Adrenal gland (tissue), 12 donors: ENCODE data around the gene TINCR. TPM values are rescaled to one million over a fixed set of nuclear protein-coding genes. Genes with fewer than 3 reads are reported as not detected.

Experiments used
- DNase-seq, 7 donors: peaks; one replicate each; pipeline ENCODE4 v3.0.0-alpha.2; 2019 to 2020
- H3K27ac ChIP-seq, 5 donors: fragments of 200-600 bp; sonication (generic) in 4 of 5; 1 replicate in 3 of 5; 2 replicates in 2 of 5; pipeline versions ENCODE4 v1.5.1 to v1.8.0; 2016 to 2020; ENCODE audit warnings: mild to moderate bottlenecking in 1 of 5
- H3K27me3 ChIP-seq: fragments of 200-600 bp; 2 replicates; pipeline ENCODE4 v1.8.0; 2021
- H3K36me3 ChIP-seq, 2 donors: fragments of 200-600 bp; replicated peaks in 1 of 2; 1 replicate in 1 of 2; 2 replicates in 1 of 2; pipeline versions ENCODE4 v1.5.1 to v1.8.0; 2018 to 2022
- H3K4me1 ChIP-seq, 2 donors: fragments of 200-600 bp; replicated peaks in 1 of 2; 1 replicate in 1 of 2; 2 replicates in 1 of 2; pipeline versions ENCODE4 v1.5.1 to v1.8.0; 2018 to 2021
- H3K4me3 ChIP-seq, 4 donors: fragments of 200-600 bp; sonication (generic) in 3 of 4; one replicate each; pipeline ENCODE4 v1.5.1; 2016 to 2018
- H3K9me3 ChIP-seq, 3 donors: fragments of 200-600 bp; sonication (generic) in 1 of 3; replicated peaks in 1 of 3; 1 replicate in 2 of 3; 2 replicates in 1 of 3; pipeline versions ENCODE4 v1.5.1 to v1.8.0; 2016 to 2021
- POLR2A ChIP-seq, 2 donors: fragments of 450-650 bp; IDR thresholded peaks; one replicate each; pipeline ENCODE4 v1.6.1; 2017; ENCODE audit warnings: antibody characterized with exemption in 2 of 2, mild to moderate bottlenecking in 2 of 2, moderate library complexity in 1 of 2
- WGBS, 4 donors: extraction: QIAGEN DNeasy Blood & Tissue Kit in 2 of 4; methylation state at CpG; one replicate each; pipeline versions ENCODE4 v1.1.5 to v1.1.7; 2013 to 2017; 5-methylcytosine and 5-hydroxymethylcytosine counted together
- intact Hi-C, 2 donors: fragments of 100-400 bp; cut with DNase I; formaldehyde crosslinking; loops; one replicate each; pipeline versions ENCODE4 v1.14.1 to v1.15.0; 2022 to 2023
- polyA plus RNA-seq, 3 donors: library from polyadenylated mRNA; stranded (reverse); fragments of 200-250 nt in 2 of 3; fragments of 350-450 nt in 1 of 3; fragmentation: Illumina TruSeq in 1 of 3; extraction: RNeasy Lipid Tissue Mini Kit (QIAGEN cat#74804) in 1 of 3; gene quantifications; one replicate each; pipeline ENCODE4 v1.2.3, GENCODE V29; 2013 to 2014
- total RNA-seq, 9 donors: library from RNA; depleted of rRNA in 4 of 9; stranded (reverse); fragments of >200 nt in 4 of 9; fragments of 120-200 nt in 1 of 9; fragmentation: NEBNext Ultra II Directional in 1 of 9; extraction: Animal tissue kit (Norgen Biotek cat#: 25700) in 1 of 9; gene quantifications; one replicate each; pipeline versions ENCODE4 v1.1.0 to v1.2.4, GENCODE V29; 2013 to 2023
- TF ChIP-seq, protein P1 (sequence below), 6 experiments: fragments of 450-650 bp in 4 of 6; fragments of 200-600 bp in 2 of 6; sonication (generic) in 1 of 6; IDR thresholded peaks; 1 replicate in 5 of 6; 2 replicates in 1 of 6; pipeline versions ENCODE4 v1.5.1 to v1.8.0; 2016 to 2021; ENCODE audit warnings: antibody characterized with exemption in 6 of 6, mild to moderate bottlenecking in 2 of 6, moderate library complexity in 1 of 6
- donor health status: healthy with polysubstance abuse.
- donor health status: Bipolar disorder and iron deficiency.
- donor health status: DM: yes; HTN: yes; CAD: no.
- donor health status: DM: no; HTN: no; CAD: no.
- donor health status: DM: no; HTN: no; CAD: no.
- donor health status: DM: yes; HTN: yes; CAD: no.

The TINCR gene
- total and polyA plus RNA-seq, 12 donors: 0.22 to 3.0 (median 0.77) TPM; not detected in 3

DNA sequence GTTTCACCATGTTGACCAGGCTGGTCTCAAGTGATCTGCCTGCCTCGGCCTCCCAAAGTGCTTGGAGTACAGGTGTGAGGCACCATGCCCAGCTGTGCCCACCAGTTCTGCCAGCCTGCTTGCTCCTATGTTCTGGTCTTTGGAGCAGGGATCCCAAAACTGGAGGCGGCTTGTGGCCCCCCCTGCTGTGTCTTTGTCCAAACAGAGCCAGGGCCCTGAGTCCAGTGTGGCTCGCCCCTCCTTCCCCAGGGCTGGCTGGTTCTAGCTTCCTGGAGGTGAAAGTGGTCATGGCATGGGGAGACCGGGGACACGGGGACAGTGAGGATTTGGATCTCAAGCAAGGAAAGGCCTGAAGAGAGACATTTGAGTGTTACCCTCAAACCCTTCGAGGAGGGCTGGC, 11.5 kb upstream of the TINCR start:
- peaks cover 0 to 7% of the 10 kb centered on the region in 2 donors for H3K4me1 ChIP-seq
- H3K4me3 ChIP-seq: no peak overlapping the region
- no peaks in the 10 kb centered on the region for H3K9me3 ChIP-seq
- no peaks in the 10 kb centered on the region for H3K27me3 ChIP-seq
- intact Hi-C loops: loop anchor here in 1 of 2 donors (5.0 to 10.0 kb wide), 2 partner anchors 204 to 532 kb away; no protein-coding TSS in a partner anchor
- no peak overlapping the region for H3K27ac ChIP-seq
- 82 to 98% (median 89%) methylated on average over 5 to 6 of the region's 6 CpGs for WGBS, 4 donors
- no peak for DNase-seq
- TF ChIP-seq, protein P1, sequence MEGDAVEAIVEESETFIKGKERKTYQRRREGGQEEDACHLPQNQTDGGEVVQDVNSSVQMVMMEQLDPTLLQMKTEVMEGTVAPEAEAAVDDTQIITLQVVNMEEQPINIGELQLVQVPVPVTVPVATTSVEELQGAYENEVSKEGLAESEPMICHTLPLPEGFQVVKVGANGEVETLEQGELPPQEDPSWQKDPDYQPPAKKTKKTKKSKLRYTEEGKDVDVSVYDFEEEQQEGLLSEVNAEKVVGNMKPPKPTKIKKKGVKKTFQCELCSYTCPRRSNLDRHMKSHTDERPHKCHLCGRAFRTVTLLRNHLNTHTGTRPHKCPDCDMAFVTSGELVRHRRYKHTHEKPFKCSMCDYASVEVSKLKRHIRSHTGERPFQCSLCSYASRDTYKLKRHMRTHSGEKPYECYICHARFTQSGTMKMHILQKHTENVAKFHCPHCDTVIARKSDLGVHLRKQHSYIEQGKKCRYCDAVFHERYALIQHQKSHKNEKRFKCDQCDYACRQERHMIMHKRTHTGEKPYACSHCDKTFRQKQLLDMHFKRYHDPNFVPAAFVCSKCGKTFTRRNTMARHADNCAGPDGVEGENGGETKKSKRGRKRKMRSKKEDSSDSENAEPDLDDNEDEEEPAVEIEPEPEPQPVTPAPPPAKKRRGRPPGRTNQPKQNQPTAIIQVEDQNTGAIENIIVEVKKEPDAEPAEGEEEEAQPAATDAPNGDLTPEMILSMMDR (IDR thresholded peaks at IDR 0.05): no peak
- TF ChIP-seq POLR2A (IDR thresholded peaks at IDR 0.05): no peak
- peaks cover 0 to 4% of the 10 kb centered on the region in 2 donors for H3K36me3 ChIP-seq

DNA sequence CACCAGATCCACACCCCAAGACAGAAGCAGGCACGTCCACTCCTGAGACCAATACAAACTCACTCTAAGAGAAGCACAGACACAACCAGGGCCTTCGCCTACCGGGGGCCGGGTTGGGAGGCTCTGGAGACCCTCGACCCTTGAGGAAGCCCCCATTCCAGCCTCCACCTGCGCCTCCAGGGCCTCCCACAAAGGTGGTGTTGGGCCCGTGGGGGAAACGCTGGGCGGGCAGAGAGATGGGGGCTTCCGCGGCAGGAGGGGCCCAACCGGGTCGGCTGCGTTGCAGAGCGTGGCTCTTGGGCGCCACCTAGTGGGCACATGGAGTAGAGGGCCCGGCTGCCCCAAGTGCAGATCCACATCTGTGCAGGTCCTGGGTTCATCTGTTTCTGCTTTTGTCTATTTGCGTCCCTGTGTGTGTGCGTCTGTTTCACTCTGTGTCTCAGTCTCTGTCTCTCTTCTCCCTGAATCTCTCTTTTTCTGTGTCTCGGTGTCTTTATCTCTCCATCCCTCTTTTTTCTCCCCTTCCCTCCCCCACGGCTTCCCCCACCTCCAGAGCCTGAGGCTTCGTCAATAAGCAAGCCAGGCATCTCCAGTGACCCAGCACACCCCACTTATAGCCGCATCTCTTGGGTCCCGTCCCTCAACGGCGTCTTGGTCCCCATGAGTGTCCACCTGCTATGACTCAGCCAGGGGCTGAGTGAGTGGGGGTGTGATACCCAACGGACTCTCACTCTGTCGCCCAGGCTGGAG, 10.5 kb upstream of the TINCR start:
- peaks cover 0 to 4% of the 10 kb centered on the region in 2 donors for H3K36me3 ChIP-seq
- no peaks in the 10 kb centered on the region for H3K9me3 ChIP-seq
- no peaks in the 10 kb centered on the region for H3K27me3 ChIP-seq
- no peak overlapping the region for H3K4me3 ChIP-seq
- DNase-seq: peak in 6 of 7 donors; percentile 54 to 78 (median 65)
- WGBS, 4 donors: 19 to 26% (median 22%) methylated on average over 12 to 28 of the region's 28 CpGs
- TF ChIP-seq, protein P1 (IDR thresholded peaks at IDR 0.05): peak; percentile 76 to 100 (median 92)
- TF ChIP-seq POLR2A (IDR thresholded peaks at IDR 0.05): no peak
- no peak overlapping the region for H3K27ac ChIP-seq
- H3K4me1 ChIP-seq: peaks cover 0 to 7% of the 10 kb centered on the region in 2 donors
- intact Hi-C loops: loop anchor here in 1 of 2 donors (5.0 to 10.0 kb wide), 2 partner anchors 203 to 531 kb away; no protein-coding TSS in a partner anchor

DNA sequence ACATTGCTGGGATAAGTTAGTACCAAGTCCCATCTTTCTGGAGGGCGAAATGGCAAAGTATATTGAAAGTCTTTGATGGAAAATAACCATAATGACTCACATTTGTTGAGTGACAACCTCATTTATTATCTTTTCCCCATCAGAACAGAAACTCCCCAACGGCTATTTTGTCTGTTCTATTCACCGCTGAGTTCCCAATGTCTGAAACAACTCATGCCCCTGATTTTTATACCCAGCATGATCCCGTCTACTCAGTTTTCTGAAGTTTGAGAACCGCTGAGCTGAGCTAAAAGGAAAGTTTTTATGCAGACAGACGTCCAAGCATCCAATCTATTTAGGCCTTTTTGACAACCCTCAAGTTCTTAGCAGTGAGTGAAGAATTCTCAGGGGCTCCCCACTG, 7.8 kb upstream of the TINCR start:
- H3K4me1 ChIP-seq: peaks cover 0 to 7% of the 10 kb centered on the region in 2 donors
- no peak overlapping the region for H3K27ac ChIP-seq
- no peaks in the 10 kb centered on the region for H3K9me3 ChIP-seq
- no peaks in the 10 kb centered on the region for H3K36me3 ChIP-seq
- TF ChIP-seq POLR2A (IDR thresholded peaks at IDR 0.05): no peak
- TF ChIP-seq, protein P1 (IDR thresholded peaks at IDR 0.05): no peak
- no peak overlapping the region for H3K4me3 ChIP-seq
- DNase-seq: no peak
- intact Hi-C loops: loop anchor here in 1 of 2 donors (5.0 to 10.0 kb wide), 2 partner anchors 201 to 528 kb away; no protein-coding TSS in a partner anchor
- 88 to 93% (median 89%) methylated on average over 6 of the region's 6 CpGs for WGBS, 4 donors
- no peaks in the 10 kb centered on the region for H3K27me3 ChIP-seq

DNA sequence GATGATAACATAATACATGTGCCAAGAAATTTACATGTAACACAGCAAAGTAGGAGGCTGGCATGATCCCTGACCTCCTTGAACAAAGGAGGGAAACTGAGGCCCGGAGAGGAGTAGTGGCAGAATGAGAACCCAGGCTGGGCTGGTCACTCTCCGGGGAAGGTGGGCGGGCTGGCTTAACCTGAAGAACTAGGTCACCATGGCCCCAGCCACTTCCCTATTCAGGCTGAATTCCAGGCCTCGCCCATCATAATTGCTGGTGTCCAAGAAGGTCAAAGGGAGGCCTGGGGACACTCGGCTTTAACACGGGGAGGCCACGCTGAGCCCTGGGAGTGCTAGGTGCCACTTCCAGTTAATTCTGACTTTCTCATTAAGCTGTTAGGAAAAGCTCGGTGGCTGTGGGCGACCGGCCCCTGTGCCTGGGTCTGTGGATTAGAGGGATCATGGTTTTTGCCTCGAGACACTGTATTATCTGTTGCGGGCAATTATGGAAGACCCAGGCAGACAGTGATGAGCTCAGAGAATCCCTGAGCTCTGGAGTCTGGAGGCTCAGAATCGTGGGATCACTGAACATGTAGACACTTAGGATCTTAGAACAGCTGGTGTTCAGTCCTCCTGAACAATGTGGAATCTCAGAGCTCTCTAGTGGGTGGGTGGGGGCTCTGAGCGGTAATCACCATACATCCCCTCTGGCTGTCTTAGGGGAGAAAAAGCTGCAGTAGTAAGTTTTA, 5.0 kb upstream of the TINCR start:
- no peak overlapping the region for H3K27ac ChIP-seq
- no peak for TF ChIP-seq POLR2A (IDR thresholded peaks at IDR 0.05)
- TF ChIP-seq, protein P1 (IDR thresholded peaks at IDR 0.05): no peak
- intact Hi-C loops: loop anchor here in 1 of 2 donors (10.0 kb wide), 1 partner anchor 198 kb away; no protein-coding TSS in a partner anchor

More for the DNA sequence above, 5.0 kb upstream of the TINCR start:
- Histone ChIP-seq H3K27me3 (peaks cover 6% of the 10 kb centered on the region), H3K4me1 (no peaks in the 10 kb centered on the region), H3K4me3 (no peak overlapping the region), H3K36me3 (no peaks in the 10 kb centered on the region), H3K9me3 (no peaks in the 10 kb centered on the region)
- DNase-seq: no peak
- 69 to 77% (median 73%) methylated on average over 11 to 14 of the region's 14 CpGs for WGBS, 4 donors
